Measurements from ENCODE around the gene PTGER4. TPM values are rescaled to one million over a fixed set of nuclear protein-coding genes. Genes with fewer than 3 reads are reported as not detected.

PTGER4 gene
- total RNA-seq = 15.3 and 25.3 TPM in 2 replicates

DNA sequence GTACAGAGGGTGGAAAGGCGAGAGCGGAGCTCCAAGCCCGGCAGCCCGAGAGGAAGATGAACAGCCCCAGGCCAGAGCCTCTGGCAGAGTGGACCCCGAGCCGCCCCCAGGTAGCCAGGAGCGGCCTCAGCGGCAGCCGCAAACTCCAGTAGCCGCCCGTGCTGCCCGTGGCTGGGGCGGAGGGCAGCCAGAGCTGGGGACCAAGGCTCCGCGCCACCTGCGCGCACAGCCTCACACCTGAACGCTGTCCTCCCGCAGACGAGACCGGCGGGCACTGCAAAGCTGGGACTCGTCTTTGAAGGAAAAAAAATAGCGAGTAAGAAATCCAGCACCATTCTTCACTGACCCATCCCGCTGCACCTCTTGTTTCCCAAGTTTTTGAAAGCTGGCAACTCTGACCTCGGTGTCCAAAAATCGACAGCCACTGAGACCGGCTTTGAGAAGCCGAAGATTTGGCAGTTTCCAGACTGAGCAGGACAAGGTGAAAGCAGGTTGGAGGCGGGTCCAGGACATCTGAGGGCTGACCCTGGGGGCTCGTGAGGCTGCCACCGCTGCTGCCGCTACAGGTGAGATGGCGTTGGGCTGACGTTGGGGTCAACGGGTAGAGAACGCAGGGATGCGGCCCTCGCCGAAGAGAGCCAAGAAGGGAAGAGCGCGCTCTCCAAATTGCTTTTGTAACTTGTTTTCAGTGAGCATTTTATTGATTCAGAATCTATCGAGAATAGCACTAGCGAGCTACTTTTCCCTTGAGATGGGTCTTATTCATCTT lies at the start of gene PTGER4:
Gene PTGER4 (plus strand): TSS at position 3 of the 769 bp plus-strand sequence. CDS start 1,079 bp downstream, outside the sequence.

Other genes starting within 250 kb of the PTGER4 start
- 8.4 and 10.0 TPM in 2 replicates for gene TTC33, start 76.0 kb downstream of the PTGER4 start, total RNA-seq
- 45.3 and 72.5 TPM in 2 replicates for gene PRKAA1, start 118.5 kb downstream of the PTGER4 start, total RNA-seq
- gene RPL37, start 155.3 kb downstream of the PTGER4 start, total RNA-seq = 365 and 464 TPM in 2 replicates
- gene CARD6, start 161.5 kb downstream of the PTGER4 start, total RNA-seq = 9.4 and 11.1 TPM in 2 replicates
- under 0.01 TPM in 1 of 2 replicates, not detected in the other for gene C7, start 229.6 kb downstream of the PTGER4 start, total RNA-seq